ENCODE measurements around the gene STUM.
A peak's percentile ranks its signal among the peaks of the same experiment; 100 is the strongest.

STUM gene

DNA sequence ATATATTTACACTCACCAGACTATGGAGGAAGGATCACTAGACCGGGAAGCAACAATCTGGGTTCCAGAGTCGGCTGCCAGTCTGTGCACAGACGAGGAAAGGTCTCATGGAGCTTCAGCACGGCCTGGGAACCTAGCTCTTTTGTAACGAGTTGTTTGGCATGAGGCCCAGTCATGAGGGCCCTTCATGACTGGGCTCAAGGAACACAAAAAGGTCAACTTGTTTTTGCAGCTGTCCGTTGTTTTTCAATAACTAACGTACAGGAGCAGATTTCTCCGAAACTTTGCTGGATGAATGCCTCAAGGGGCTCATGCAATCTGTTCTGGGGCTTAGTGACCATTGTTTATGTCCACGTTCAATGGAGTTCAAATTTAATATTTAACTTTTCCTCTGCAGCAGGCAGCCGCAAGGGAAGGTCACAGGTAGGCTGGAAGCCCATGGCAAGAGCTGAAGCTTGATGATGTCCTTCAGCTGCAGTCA lies 5.9 kb upstream of the STUM start:
- peak; percentile 20 for DNase-seq (ENCODE audit: low read depth)
- no peak overlapping the region for H3K4me3 ChIP-seq (replicated peaks; ENCODE audit: low read depth, low read length)
- TF ChIP-seq, protein P1, sequence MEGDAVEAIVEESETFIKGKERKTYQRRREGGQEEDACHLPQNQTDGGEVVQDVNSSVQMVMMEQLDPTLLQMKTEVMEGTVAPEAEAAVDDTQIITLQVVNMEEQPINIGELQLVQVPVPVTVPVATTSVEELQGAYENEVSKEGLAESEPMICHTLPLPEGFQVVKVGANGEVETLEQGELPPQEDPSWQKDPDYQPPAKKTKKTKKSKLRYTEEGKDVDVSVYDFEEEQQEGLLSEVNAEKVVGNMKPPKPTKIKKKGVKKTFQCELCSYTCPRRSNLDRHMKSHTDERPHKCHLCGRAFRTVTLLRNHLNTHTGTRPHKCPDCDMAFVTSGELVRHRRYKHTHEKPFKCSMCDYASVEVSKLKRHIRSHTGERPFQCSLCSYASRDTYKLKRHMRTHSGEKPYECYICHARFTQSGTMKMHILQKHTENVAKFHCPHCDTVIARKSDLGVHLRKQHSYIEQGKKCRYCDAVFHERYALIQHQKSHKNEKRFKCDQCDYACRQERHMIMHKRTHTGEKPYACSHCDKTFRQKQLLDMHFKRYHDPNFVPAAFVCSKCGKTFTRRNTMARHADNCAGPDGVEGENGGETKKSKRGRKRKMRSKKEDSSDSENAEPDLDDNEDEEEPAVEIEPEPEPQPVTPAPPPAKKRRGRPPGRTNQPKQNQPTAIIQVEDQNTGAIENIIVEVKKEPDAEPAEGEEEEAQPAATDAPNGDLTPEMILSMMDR (IDR thresholded peaks at IDR 0.05; ENCODE audit: low read length, missing control alignments), result no peak

DNA sequence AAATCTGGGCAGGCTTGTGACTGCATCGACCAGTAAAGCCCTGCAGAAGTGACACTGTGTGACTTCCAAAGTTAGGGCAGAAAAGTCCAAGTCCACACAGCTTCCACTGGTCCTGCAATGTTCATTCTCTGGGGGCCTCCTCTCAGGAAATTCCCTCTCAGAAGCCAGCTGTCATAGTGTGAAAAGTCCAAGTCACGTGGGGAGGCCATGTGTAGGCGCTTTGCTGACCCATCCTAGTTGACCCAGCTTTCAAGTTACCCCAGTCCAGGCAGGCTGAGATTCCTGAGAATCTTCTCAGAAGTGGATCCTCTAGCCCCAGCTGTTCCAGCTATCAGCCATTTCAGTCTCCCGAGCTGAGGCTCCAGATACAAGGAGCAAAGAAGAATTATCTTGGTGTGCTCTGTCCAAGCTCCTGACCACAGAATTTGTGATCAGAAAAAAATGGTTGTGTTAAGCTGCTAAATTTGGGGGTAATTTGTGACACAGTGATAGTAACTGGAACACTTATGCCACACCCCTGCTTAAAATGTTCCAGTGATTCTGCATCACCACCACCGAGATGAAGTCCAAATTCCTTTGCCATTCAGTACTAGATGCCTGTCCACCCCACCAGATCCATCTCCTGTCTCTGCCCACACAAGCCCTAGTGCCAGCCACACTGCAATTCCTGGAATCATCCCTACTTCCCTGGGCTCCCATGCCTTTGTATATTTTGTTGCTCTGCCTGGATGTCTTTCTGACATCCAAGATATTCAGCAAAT lies 2.5 kb upstream of the STUM start:
- TF ChIP-seq, protein P1 (IDR thresholded peaks at IDR 0.05; ENCODE audit: low read length, missing control alignments), result no peak
- DNase-seq (ENCODE audit: low read depth), result no peak
- H3K4me3 ChIP-seq (replicated peaks; ENCODE audit: low read depth, low read length), result no peak overlapping the region

DNA sequence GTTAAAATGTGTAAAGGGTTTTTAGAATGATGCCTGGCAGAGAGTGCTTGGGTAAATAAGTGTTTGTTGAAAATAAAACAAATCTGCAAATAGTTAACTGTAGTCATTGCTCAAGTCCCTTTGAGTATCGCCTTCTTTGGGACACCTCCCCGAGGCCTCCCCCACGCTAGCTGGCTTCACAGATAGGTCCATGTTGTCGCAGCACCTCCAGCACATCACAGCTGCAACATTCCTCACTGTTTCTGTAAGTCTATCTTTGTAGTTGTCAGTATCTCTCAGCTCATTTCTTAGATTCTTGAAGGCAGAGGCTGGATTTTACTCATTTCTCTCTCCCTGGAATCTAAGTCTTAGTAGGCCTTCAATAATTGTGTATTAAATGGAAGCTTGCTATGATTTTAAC lies 1.6 kb upstream of the STUM start:
- no peak for DNase-seq (ENCODE audit: low read depth)
- TF ChIP-seq, protein P1 (IDR thresholded peaks at IDR 0.05; ENCODE audit: low read length, missing control alignments), result no peak
- H3K4me3 ChIP-seq (replicated peaks; ENCODE audit: low read depth, low read length), result no peak overlapping the region

DNA sequence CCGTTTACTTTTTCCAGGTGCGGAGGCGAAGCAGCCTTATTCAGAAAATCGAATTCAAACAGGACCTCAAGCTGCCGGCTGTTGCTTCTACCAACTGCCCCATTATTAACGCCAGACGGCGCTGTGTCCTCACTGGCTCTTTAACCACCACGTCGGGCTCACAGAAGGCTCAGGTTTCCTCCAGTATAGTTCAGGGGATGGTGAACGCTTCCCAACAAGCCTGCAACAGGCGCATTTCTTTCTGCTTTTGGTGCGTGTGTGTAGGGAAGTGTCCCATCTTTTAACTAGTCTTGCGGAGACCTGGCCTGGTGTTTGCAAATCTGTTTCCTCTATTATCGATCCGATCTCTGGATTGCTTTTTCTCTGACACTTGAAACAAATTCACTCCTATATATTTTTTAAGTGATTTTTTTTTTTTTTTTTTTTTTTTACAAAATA lies 791 bp upstream of the STUM start:
- H3K4me3 ChIP-seq (replicated peaks; ENCODE audit: low read depth, low read length), result no peak overlapping the region
- DNase-seq (ENCODE audit: low read depth), result peak; percentile 92
- TF ChIP-seq, protein P1 (IDR thresholded peaks at IDR 0.05; ENCODE audit: low read length, missing control alignments), result no peak

DNA sequence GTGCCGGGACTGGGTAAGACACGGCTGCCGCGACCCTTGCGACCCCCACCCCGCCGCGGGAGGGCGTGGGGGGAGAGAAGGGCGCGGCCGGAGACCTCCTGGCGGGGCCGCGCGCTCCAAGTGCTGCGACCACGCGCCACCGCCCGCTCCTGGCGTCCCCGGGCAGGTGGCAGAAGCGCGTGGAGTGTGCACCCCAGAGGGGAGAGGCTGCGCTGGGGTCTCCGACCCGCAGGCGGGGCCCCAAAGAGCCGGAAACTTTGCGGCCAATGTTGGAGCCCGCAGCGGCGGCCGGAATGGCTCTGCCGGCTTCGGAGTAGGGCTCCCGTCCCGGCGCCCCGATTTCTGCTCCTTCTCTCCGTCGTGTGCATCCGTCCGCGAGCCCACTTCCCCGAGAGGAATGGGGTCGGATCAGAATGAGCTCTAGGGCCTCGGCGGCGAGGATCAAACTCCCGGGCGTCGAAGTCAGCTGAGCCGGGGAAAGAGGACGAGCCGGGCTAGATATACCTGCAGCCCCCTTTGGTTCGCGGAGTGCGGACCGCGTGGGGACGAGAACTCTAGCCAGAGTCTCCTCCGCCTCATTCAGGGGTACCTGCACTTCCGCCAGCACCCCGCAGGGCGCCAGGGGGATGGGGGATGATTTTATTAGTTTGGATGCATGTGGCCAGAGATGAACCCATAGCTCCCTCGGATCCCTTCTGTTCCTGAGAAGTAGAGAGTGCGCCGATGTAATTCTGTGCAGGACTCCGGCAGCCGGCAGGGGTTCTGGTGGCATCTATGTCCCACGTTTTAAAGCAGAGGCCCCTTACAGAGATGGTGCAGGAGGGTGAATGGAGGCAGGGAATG lies 751 bp downstream of the STUM start:
- H3K4me3 ChIP-seq (replicated peaks; ENCODE audit: low read depth, low read length), result no peak overlapping the region
- TF ChIP-seq, protein P1 (IDR thresholded peaks at IDR 0.05; ENCODE audit: low read length, missing control alignments), result no peak
- no peak for DNase-seq (ENCODE audit: low read depth)

DNA sequence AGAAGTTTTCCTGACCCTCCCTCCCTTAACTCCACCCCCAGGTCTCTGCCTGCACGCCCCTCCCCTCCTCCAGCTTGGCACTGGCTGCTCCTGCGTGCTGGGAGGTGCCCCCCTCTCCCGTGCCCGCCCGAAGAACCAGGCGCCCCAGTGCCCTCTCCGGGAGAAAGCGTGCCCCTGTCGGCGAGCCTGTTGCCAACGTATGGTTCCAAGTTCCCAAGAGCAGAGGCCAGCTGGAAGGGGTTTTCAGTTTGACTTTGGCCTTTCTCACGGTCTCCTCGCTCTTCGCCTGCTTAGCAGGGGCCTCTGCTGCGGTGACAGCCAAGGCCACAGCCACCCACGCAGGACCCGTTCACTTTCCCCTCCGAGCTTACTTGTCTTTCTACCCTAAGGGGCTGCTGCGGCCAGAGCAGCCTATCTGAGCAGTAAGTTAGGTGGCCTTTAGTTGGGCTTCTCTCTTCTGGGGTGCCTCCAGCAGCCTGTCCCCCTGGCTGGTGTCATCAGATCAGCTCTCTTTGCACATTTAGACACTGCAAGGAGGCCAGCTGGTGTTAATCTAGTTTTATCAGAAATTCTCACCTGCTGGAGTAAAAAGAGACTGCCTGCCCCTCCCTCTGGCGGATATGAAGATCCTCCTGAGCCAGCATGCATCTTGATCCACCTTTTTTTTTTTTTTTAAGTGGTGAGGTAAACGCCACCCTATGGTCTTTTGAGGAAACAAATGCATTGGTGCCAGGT lies 1.5 kb downstream of the STUM start:
- no peak overlapping the region for H3K4me3 ChIP-seq (replicated peaks; ENCODE audit: low read depth, low read length)
- peak; percentile 14 for DNase-seq (ENCODE audit: low read depth)

More for the DNA sequence above, 1.5 kb downstream of the STUM start:
- TF ChIP-seq, protein P1 (IDR thresholded peaks at IDR 0.05; ENCODE audit: low read length, missing control alignments), result peak; percentile 18

Data from fibroblast of pulmonary artery (primary cell).